ENCODE results near the gene TMEM52B.
"Not testable (repeated sequence)": the region's sequence is repeated elsewhere in the genome, so short reads cannot be mapped to it uniquely, and the experiment has no call there.

Gene TMEM52B

GRCh38 chr12:10171973-10172728 is 6.7 kb upstream of the TMEM52B start, which contains the start of gene OLR1:
OLR1 (minus strand) TSS chr12:10172132; CDS start chr12:10172077, 55 bp downstream.
- DNase-seq, result no peak

GRCh38 chr12:10174986-10175614 is 3.7 kb upstream of the TMEM52B start:
- no peak for DNase-seq

GRCh38 chr12:10175846-10176636 is 2.8 kb upstream of the TMEM52B start:
- no peak for DNase-seq

GRCh38 chr12:10179776-10180181 is 947 bp downstream of the TMEM52B start:
- DNase-seq, result no peak

GRCh38 chr12:10182354-10183049 is 3.7 kb downstream of the TMEM52B start:
- DNase-seq, result no peak

GRCh38 chr12:10184261-10184843 is 5.5 kb downstream of the TMEM52B start:
- DNase-seq, result no peak

GRCh38 chr12:10186299-10186698 is 7.5 kb downstream of the TMEM52B start:
- no peak for DNase-seq

- DNase-seq, result not testable (repeated sequence)
These were observed 8.1 kb downstream of the TMEM52B start for GRCh38 chr12:10186958-10187357.

- no peak for DNase-seq
These were observed 10.8 kb downstream of the TMEM52B start for GRCh38 chr12:10189653-10190052.

GRCh38 chr12:10190558-10191388 is 11.9 kb downstream of the TMEM52B start:
- DNase-seq, result peak; percentile 79

- DNase-seq, result no peak
These were observed 13.0 kb downstream of the TMEM52B start for GRCh38 chr12:10191865-10192264.

- no peak for DNase-seq
These were observed 15.4 kb downstream of the TMEM52B start for GRCh38 chr12:10194160-10194670.

- DNase-seq, result no peak
These were observed 17.4 kb downstream of the TMEM52B start for GRCh38 chr12:10196210-10196609.

- DNase-seq, result no peak
These were observed 19.0 kb downstream of the TMEM52B start for GRCh38 chr12:10197879-10198278.

GRCh38 chr12:10204495-10204894 is 25.7 kb downstream of the TMEM52B start:
- not testable (repeated sequence) for DNase-seq

- DNase-seq, result no peak
These were observed 26.5 kb downstream of the TMEM52B start for GRCh38 chr12:10205220-10205807.

- DNase-seq, result no peak
These were observed 28.3 kb downstream of the TMEM52B start for GRCh38 chr12:10207136-10207535.

- DNase-seq, result no peak
These were observed 31.4 kb downstream of the TMEM52B start for GRCh38 chr12:10210225-10210624.

- no peak for DNase-seq
These were observed 32.5 kb downstream of the TMEM52B start for GRCh38 chr12:10211101-10211939.
